A549 (cell line): ENCODE measurements around the gene ANP32A. TPM values are rescaled to one million over a fixed set of nuclear protein-coding genes. Genes with fewer than 3 reads are reported as not detected.

Source experiments
- ATAC-seq, 2 experiments: fragments of 200-7000 bp in 1 of 2; fragments of >200 bp in 1 of 2; cut with Nextera tagmentation in 1 of 2; cut with Tn5 transposase in 1 of 2; 3 replicates each; pipeline versions ENCODE4 v1.8.0 to v1.9.1; 2018 to 2020; ENCODE audit warnings: mild to moderate bottlenecking in 1 of 2, moderate library complexity in 1 of 2
- CTCF ChIA-PET: fragments of 300-600 bp; sonication (Branson Sonifier 250); formaldehyde crosslinking; extraction: SDS; loops from one replicate; lab custom pipeline; 2021; ENCODE audit warnings: antibody characterized with exemption, inconsistent platforms; lab: Yijun Ruan, JAX
- POLR2A ChIA-PET: fragments of 350-600 bp; formaldehyde crosslinking; extraction: SDS; loops from one replicate; lab custom pipeline; 2021; ENCODE audit warnings: antibody characterized with exemption, inconsistent platforms; lab: Yijun Ruan, JAX
- DNase-seq, 2 experiments: peaks; one replicate each; pipeline versions ENCODE4 v3.0.0 to v3.0.0-alpha.2; 2011 to 2016; ENCODE audit warnings: low read depth in 1 of 2, low spot score in 1 of 2
- FAIRE-seq: peaks from 2 replicates; lab custom pipeline; 2011; peaks lifted over from hg19 to GRCh38; lab: Jason Lieb, UNC
- H3K27ac ChIP-seq, 2 experiments: fragments of >200 bp; sonication (Bioruptor Twin); formaldehyde crosslinking; 3 replicates each; pipeline ENCODE4 v1.5.1; 2016 to 2017
- H3K4me1 ChIP-seq: fragments of >200 bp; sonication (Bioruptor Twin); formaldehyde crosslinking; 3 replicates; pipeline ENCODE4 v1.6.1; 2016
- H3K4me2 ChIP-seq: fragments of >200 bp; sonication (Bioruptor Twin); formaldehyde crosslinking; 3 replicates; pipeline ENCODE4 v1.6.1; 2016
- H3K4me3 ChIP-seq: fragments of >200 bp; sonication (Bioruptor Twin); formaldehyde crosslinking; 3 replicates; pipeline ENCODE4 v1.5.1; 2016
- H3K9me3 ChIP-seq: fragments of >200 bp; sonication (Bioruptor Twin); formaldehyde crosslinking; 3 replicates; pipeline ENCODE4 v1.6.1; 2016
- ATOH8 ChIP-seq: fragments of 250-450 bp; sonication (Bioruptor Pico); IDR thresholded peaks from 2 replicates; pipeline ENCODE4 v1.5.0; 2020; ENCODE audit warnings: low read depth, mild to moderate bottlenecking, moderate library complexity
- CBX8 ChIP-seq: fragments of 200-600 bp; sonication (generic); IDR thresholded peaks from 2 replicates; pipeline ENCODE4 v1.6.1; 2016
- FOSB ChIP-seq: fragments of 250-450 bp; sonication (Bioruptor Pico); IDR thresholded peaks from 2 replicates; pipeline ENCODE4 v1.5.0; 2020; ENCODE audit warnings: mild to moderate bottlenecking, moderate library complexity
- FOXS1 ChIP-seq: fragments of 250-450 bp; sonication (Bioruptor Pico); IDR thresholded peaks from 2 replicates; pipeline ENCODE4 v1.5.0; 2020; ENCODE audit warnings: mild to moderate bottlenecking, moderate library complexity
- JUN ChIP-seq, 2 experiments: fragments of >200 bp; sonication (Bioruptor Twin); formaldehyde crosslinking; IDR thresholded peaks; 2 replicates in 1 of 2; 3 replicates in 1 of 2; pipeline ENCODE4 v1.6.1; 2016 to 2017
- PBX3 ChIP-seq: IDR thresholded peaks from 2 replicates; pipeline ENCODE4 v1.6.1; 2012
- POLR2A ChIP-seq: IDR thresholded peaks from 2 replicates; pipeline ENCODE4 v1.6.1; 2012; ENCODE audit warnings: mild to moderate bottlenecking, low read length
- POLR2AphosphoS2 ChIP-seq: conservative IDR thresholded peaks from 2 replicates; pipeline ENCODE4 v1.6.1; 2012; ENCODE audit warnings: low read length, improper control_type of control experiment, inconsistent platforms
- RAD21 ChIP-seq, 2 experiments: fragments of >200 bp in 1 of 2; sonication (Bioruptor Twin) in 1 of 2; formaldehyde crosslinking in 1 of 2; IDR thresholded peaks in 1 of 2; conservative IDR thresholded peaks in 1 of 2; 2 replicates in 1 of 2; 3 replicates in 1 of 2; pipeline ENCODE4 v1.6.1; 2012 to 2018; ENCODE audit warnings: inconsistent platforms in 1 of 2
- RARB ChIP-seq: fragments of 250-450 bp; sonication (Bioruptor Pico); IDR thresholded peaks from 2 replicates; pipeline ENCODE4 v1.8.0; 2021; ENCODE audit warnings: mild to moderate bottlenecking, moderate library complexity
- RCOR1 ChIP-seq: fragments of 150-350 bp; IDR thresholded peaks from 2 replicates; pipeline ENCODE4 v1.6.1; 2014; ENCODE audit warnings: antibody characterized with exemption, low read length, low read depth
- RNF2 ChIP-seq: fragments of 200-600 bp; sonication (generic); IDR thresholded peaks from 2 replicates; pipeline ENCODE4 v1.6.1; 2016; ENCODE audit warnings: low read depth, mild to moderate bottlenecking, antibody characterized with exemption, moderate library complexity, borderline replicate concordance
- ZFP36 ChIP-seq: fragments of 450-650 bp; IDR thresholded peaks from 2 replicates; pipeline ENCODE4 v1.6.1; 2014; ENCODE audit warnings: borderline replicate concordance; ENCODE audit not compliant: partially characterized antibody
- WGBS: methylation state at CpG from one replicate; pipeline ENCODE4 v1.1.6; 2017; ENCODE audit errors: missing lambda C conversion rate; 5-methylcytosine and 5-hydroxymethylcytosine counted together
- polyA plus RNA-seq, 4 experiments: library from polyadenylated mRNA; depleted of rRNA in 3 of 4; stranded (reverse); fragments of >200 nt; fragmentation: RNase III in 1 of 4; extraction: RNeasy Plus Mini Kit Qiagen cat#74134 plus additional on column Dnase treatment in 1 of 4; gene quantifications; 2 replicates in 3 of 4; 3 replicates in 1 of 4; pipeline ENCODE4 v1.2.3, GENCODE V29; 2011 to 2017

ANP32A gene
- polyA plus RNA-seq, 2 of the 4 experiments (the other 2 are of a cell fraction): 208 to 354 TPM

GRCh38 chr15:68846851-68847439, 26.2 kb upstream of the ANP32A start:
- H3K27ac ChIP-seq: no peak overlapping the region
- ChIA-PET POLR2A (no interaction called here), CTCF (interaction anchor here (0.9 to 1.6 kb wide), 3 partner anchors 15 to 28 kb away, joined by 3 to 5 read pairs (median 4); no protein-coding TSS in a partner anchor)
- ATAC-seq (no peak), FAIRE-seq (peak; percentile 28), DNase-seq (no peak)
- H3K4me2 ChIP-seq: no peak overlapping the region
- H3K4me1 ChIP-seq: no peaks in the 10 kb centered on the region
- no peaks in the 10 kb centered on the region for H3K9me3 ChIP-seq
- TF ChIP-seq RAD21 (conservative IDR thresholded peaks at IDR 0.05 in 1 of 2, IDR thresholded peaks at IDR 0.05 in 1 of 2): no peak
- TF ChIP-seq FOSB (CRISPR knock-in tag): no peak
- TF ChIP-seq CBX8: 0 out of 2 replicates have a peak, but pooled peaks have one; percentile 66
- TF ChIP-seq RNF2: peak; percentile 58; the same call in 1 of the 2 replicates
- TF ChIP-seq PBX3: no peak
- TF ChIP-seq RARB (CRISPR knock-in tag): no peak
- no peak overlapping the region for H3K4me3 ChIP-seq
- WGBS: 58% methylated on average over 3 of the region's 3 CpGs

- Histone ChIP-seq H3K4me3 (no peak overlapping the region), H3K4me2 (no peak overlapping the region), H3K4me1 (no peaks in the 10 kb centered on the region)
- ATAC-seq: no peak
- no peak for FAIRE-seq
- 25% methylated on average over 5 of the region's 5 CpGs for WGBS
- TF ChIP-seq FOXS1 (CRISPR knock-in tag): no peak
- TF ChIP-seq, all 56 proteins: peak for 0
- DNase-seq: no peak
- Histone ChIP-seq H3K27ac (no peak overlapping the region), H3K9me3 (no peaks in the 10 kb centered on the region)
- CTCF ChIA-PET: interaction anchor here (1.4 kb wide), 1 partner anchor 31 kb away, joined by 4 read pairs; no protein-coding TSS in a partner anchor
- POLR2A ChIA-PET: no interaction called here
Measured at GRCh38 chr15:68844856-68845550, 24.3 kb upstream of the ANP32A start.

- H3K4me2 ChIP-seq: peak overlapping the region; percentile 45; the same call in 2 of the 3 replicates
- WGBS: 50% methylated on average over 32 of the region's 32 CpGs
- FAIRE-seq (no peak), DNase-seq (no peak), ATAC-seq (peak; percentile 48 to 68; a peak in 4 of 6 replicates)
- no peak for TF ChIP-seq RCOR1
- no peak for TF ChIP-seq JUN (IDR thresholded peaks at IDR 0.05)
- TF ChIP-seq CBX8: peak; percentile 94
- TF ChIP-seq ZFP36: peak; percentile 58
- no peak for TF ChIP-seq POLR2AphosphoS2
- 0 out of 2 replicates have a peak, but pooled peaks have one; percentile 11 for TF ChIP-seq POLR2A
- no peak for TF ChIP-seq ATOH8
- TF ChIP-seq PBX3: no peak
- peak; percentile 98; the same call in 1 of the 2 replicates for TF ChIP-seq RNF2
- ChIA-PET CTCF (interaction anchor here (0.9 to 1.4 kb wide), 2 partner anchors 32 to 591 kb away, joined by 3 to 4 read pairs; no protein-coding TSS in a partner anchor), POLR2A (no interaction called here)
- peaks cover 3% of the 10 kb centered on the region; the same call in 1 of the 3 replicates for H3K9me3 ChIP-seq
- H3K27ac ChIP-seq: no peak overlapping the region
- H3K4me3 ChIP-seq: 0 out of 3 replicates have a peak overlapping the region, but pooled peaks have one; percentile 5
- no peaks in the 10 kb centered on the region for H3K4me1 ChIP-seq
Measured at GRCh38 chr15:68843425-68844311, 23.0 kb upstream of the ANP32A start.
